Gastrocnemius medialis (tissue), 4 donors: ENCODE measurements around the gene SHISA8.

Source experiments
- POLR2A ChIP-seq, 2 donors: fragments of 450-650 bp; IDR thresholded peaks; one replicate each; pipeline ENCODE4 v1.6.1; 2017; ENCODE audit warnings: antibody characterized with exemption in 2 of 2, mild to moderate bottlenecking in 2 of 2, moderate library complexity in 2 of 2
- TF ChIP-seq, protein P1 (sequence below), 5 experiments: fragments of 450-650 bp in 3 of 5; fragments of 200-600 bp in 2 of 5; sonication (generic) in 2 of 5; IDR thresholded peaks in 4 of 5; conservative IDR thresholded peaks in 1 of 5; 1 replicate in 4 of 5; 2 replicates in 1 of 5; pipeline ENCODE4 v1.5.1; 2016 to 2019; ENCODE audit warnings: antibody characterized with exemption in 5 of 5, mild to moderate bottlenecking in 3 of 5, moderate library complexity in 3 of 5

DNA sequence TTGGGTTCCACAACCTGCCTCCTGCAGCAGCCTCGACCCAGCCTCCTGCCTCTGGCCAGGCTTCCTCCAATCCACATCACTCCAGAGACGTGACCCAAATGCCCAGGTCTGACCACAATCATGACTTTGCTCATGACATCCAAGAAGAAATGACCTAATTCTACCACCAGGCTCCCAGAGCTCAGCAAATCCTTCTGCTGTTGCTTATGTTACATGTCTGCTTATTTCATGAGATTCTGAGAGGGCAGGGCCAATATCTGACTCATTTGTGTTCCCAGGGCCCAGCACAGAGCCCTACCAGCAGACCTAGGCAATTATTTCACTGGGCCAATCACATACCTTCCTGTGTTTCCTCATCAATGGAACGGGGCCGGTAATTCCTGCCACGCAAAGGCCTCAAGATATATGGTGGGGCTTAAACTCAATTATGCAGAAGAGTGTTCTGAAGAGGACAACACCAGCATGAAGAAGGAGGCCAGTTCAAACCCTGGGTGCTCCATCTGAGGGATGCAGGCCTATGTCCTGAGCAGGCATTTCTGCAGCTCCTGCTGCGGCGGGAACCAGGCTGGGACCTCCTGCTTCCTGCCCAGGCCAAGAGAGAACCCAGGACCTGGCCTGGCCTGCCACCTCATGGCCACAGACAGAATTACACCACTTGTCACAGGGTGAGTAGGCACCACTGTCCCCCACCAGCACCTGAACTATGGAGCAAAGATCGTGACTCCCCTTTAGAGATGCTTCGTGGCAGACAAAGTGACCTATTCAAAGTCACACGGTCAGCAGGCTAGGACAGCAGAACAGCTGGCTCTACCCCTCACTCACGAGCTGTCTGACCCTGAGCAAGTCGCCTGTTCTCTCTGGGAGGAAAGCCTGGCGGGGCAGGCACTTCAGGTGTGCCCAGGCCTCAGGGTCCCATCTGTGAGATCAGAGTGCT, 26.2 kb upstream of the SHISA8 start:
- TF ChIP-seq, protein P1, sequence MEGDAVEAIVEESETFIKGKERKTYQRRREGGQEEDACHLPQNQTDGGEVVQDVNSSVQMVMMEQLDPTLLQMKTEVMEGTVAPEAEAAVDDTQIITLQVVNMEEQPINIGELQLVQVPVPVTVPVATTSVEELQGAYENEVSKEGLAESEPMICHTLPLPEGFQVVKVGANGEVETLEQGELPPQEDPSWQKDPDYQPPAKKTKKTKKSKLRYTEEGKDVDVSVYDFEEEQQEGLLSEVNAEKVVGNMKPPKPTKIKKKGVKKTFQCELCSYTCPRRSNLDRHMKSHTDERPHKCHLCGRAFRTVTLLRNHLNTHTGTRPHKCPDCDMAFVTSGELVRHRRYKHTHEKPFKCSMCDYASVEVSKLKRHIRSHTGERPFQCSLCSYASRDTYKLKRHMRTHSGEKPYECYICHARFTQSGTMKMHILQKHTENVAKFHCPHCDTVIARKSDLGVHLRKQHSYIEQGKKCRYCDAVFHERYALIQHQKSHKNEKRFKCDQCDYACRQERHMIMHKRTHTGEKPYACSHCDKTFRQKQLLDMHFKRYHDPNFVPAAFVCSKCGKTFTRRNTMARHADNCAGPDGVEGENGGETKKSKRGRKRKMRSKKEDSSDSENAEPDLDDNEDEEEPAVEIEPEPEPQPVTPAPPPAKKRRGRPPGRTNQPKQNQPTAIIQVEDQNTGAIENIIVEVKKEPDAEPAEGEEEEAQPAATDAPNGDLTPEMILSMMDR (IDR thresholded peaks at IDR 0.05 in 4 of 5, conservative IDR thresholded peaks at IDR 0.05 in 1 of 5) = peak; percentile 94 to 98 (median 97)
- no peak for TF ChIP-seq POLR2A (IDR thresholded peaks at IDR 0.05)
